Gastroesophageal sphincter (tissue), 3 donors: ENCODE measurements around the gene RNLS.

Experiments used
- CTCF ChIP-seq, 4 experiments: fragments of 200-600 bp in 2 of 4; fragments of 450-650 bp in 2 of 4; sonication (generic) in 1 of 4; IDR thresholded peaks; one replicate each; pipeline ENCODE4 v1.5.1; 2017 to 2019; ENCODE audit warnings: antibody characterized with exemption in 4 of 4, mild to moderate bottlenecking in 2 of 4, moderate library complexity in 2 of 4
- EP300 ChIP-seq: sonication (generic); formaldehyde crosslinking; IDR thresholded peaks from one replicate; pipeline ENCODE4 v1.6.1; 2017; ENCODE audit warnings: antibody characterized with exemption, mild to moderate bottlenecking
- POLR2A ChIP-seq, 2 donors: fragments of 450-650 bp; IDR thresholded peaks; one replicate each; pipeline ENCODE4 v1.6.1; 2017; ENCODE audit warnings: antibody characterized with exemption in 2 of 2, mild to moderate bottlenecking in 2 of 2, moderate library complexity in 1 of 2
- POLR2AphosphoS5 ChIP-seq: sonication (generic); formaldehyde crosslinking; IDR thresholded peaks from one replicate; pipeline ENCODE4 v1.6.1; 2017; ENCODE audit warnings: antibody characterized with exemption

GRCh38 chr10:88542522-88542921, 40.6 kb downstream of the RNLS start:
- no peak for TF ChIP-seq CTCF (IDR thresholded peaks at IDR 0.05)
- no peak for TF ChIP-seq POLR2AphosphoS5
- TF ChIP-seq POLR2A (IDR thresholded peaks at IDR 0.05), result no peak
- no peak for TF ChIP-seq EP300
